Keratinocyte (primary cell): Measurements from ENCODE around the gene UPK3B. TPM values are rescaled to one million over a fixed set of nuclear protein-coding genes. Genes with fewer than 3 reads are reported as not detected.
"Not testable (repeated sequence)": the region's sequence is repeated elsewhere in the genome, so short reads cannot be mapped to it uniquely, and the experiment has no call there.

Experiments used
- DNase-seq: peaks from one replicate; pipeline ENCODE4 v3.0.0-alpha.2; 2011; ENCODE audit warnings: low read depth, missing footprints, low spot score
- FAIRE-seq: peaks from 2 replicates; lab custom pipeline; 2011; peaks lifted over from hg19 to GRCh38; lab: Jason Lieb, UNC
- H2AFZ ChIP-seq: 2 replicates; pipeline ENCODE4 v1.6.0; 2012; ENCODE audit warnings: low read length, control low read depth, inconsistent platforms; ENCODE audit not compliant: control insufficient read depth
- H3K27ac ChIP-seq: 2 replicates; pipeline ENCODE4 v1.5.1; 2011; ENCODE audit warnings: low read length; ENCODE audit not compliant: control insufficient read depth, insufficient read depth
- H3K27me3 ChIP-seq: 3 replicates; pipeline ENCODE4 v1.6.0; 2011; ENCODE audit warnings: low read length; ENCODE audit not compliant: control insufficient read depth, insufficient read depth; ENCODE audit errors: extremely low read depth
- H3K36me3 ChIP-seq, 2 experiments: 2 replicates in 1 of 2; 3 replicates in 1 of 2; pipeline ENCODE4 v1.5.1; 2011; ENCODE audit warnings: low read length in 2 of 2, mild to moderate bottlenecking in 1 of 2; ENCODE audit not compliant: control insufficient read depth in 2 of 2, insufficient read depth in 2 of 2; ENCODE audit errors: extremely low read depth in 1 of 2
- H3K4me1 ChIP-seq: 3 replicates; pipeline ENCODE4 v1.5.1; 2011; ENCODE audit warnings: low read length; ENCODE audit not compliant: control insufficient read depth, insufficient read depth; ENCODE audit errors: extremely low read depth
- H3K4me2 ChIP-seq: 3 replicates; pipeline ENCODE4 v1.6.0; 2011; ENCODE audit warnings: low read depth, low read length; ENCODE audit not compliant: control insufficient read depth, insufficient read depth; ENCODE audit errors: extremely low read depth
- H3K4me3 ChIP-seq, 3 experiments: fragments of 200-600 bp in 1 of 3; sonication (generic) in 1 of 3; 2 replicates in 2 of 3; 3 replicates in 1 of 3; pipeline ENCODE4 v1.5.1; 2011 to 2016; ENCODE audit warnings: low read length in 3 of 3, mild to moderate bottlenecking in 3 of 3, control low read depth in 2 of 3, inconsistent platforms in 1 of 3, low read depth in 1 of 3, mixed read lengths in 1 of 3, mixed run types in 1 of 3, moderate library complexity in 1 of 3; ENCODE audit not compliant: control insufficient read depth in 2 of 3, insufficient read depth in 2 of 3; ENCODE audit errors: extremely low read depth in 1 of 3
- H3K79me2 ChIP-seq: 2 replicates; pipeline ENCODE4 v1.6.0; 2012; ENCODE audit warnings: low read length; ENCODE audit not compliant: control insufficient read depth, insufficient read depth
- H3K9ac ChIP-seq: 3 replicates; pipeline ENCODE4 v1.6.0; 2011; ENCODE audit warnings: low read length; ENCODE audit not compliant: control insufficient read depth, insufficient read depth; ENCODE audit errors: extremely low read depth
- H3K9me1 ChIP-seq: 3 replicates; pipeline ENCODE4 v1.6.0; 2011; ENCODE audit warnings: low read length; ENCODE audit not compliant: control insufficient read depth, insufficient read depth; ENCODE audit errors: extremely low read depth
- H3K9me3 ChIP-seq: 2 replicates; pipeline ENCODE4 v1.5.1; 2012; ENCODE audit warnings: low read depth, low read length; ENCODE audit not compliant: control insufficient read depth
- H4K20me1 ChIP-seq: 3 replicates; pipeline ENCODE4 v1.6.0; 2011; ENCODE audit warnings: low read length; ENCODE audit not compliant: control insufficient read depth, insufficient read depth; ENCODE audit errors: extremely low read depth
- CTCF ChIP-seq, 3 experiments: IDR thresholded peaks in 1 of 3; conservative IDR thresholded peaks in 1 of 3; optimal IDR thresholded peaks in 1 of 3; 2 replicates in 2 of 3; 3 replicates in 1 of 3; pipeline versions ENCODE3 to v1.5.1; 2011; ENCODE audit warnings: low read length in 3 of 3, mild to moderate bottlenecking in 3 of 3, moderate library complexity in 2 of 3, control low read depth in 1 of 3, inconsistent platforms in 1 of 3; ENCODE audit not compliant: insufficient read depth in 2 of 3; ENCODE audit errors: extremely low read depth in 1 of 3
- EZH2 ChIP-seq: IDR thresholded peaks from one replicate; pipeline ENCODE4 v1.6.1; 2012; ENCODE audit warnings: inconsistent platforms, mild to moderate bottlenecking, low read length, moderate library complexity
- dilution Hi-C: fragments of 300-500 bp; cut with MboI; formaldehyde crosslinking; loops from one replicate; pipeline ENCODE4 v1.7.0; 2020; ENCODE audit warnings: low sequenced_read_pairs; ENCODE audit not compliant: extremely low pct_ligation_motif_present
- polyA plus RNA-seq, 5 experiments: library from polyadenylated mRNA; depleted of rRNA in 3 of 5; stranded (reverse) in 3 of 5; stranded (forward) in 1 of 5; unstranded in 1 of 5; fragments of >200 nt; gene quantifications; 1 replicate in 1 of 5; 2 replicates in 3 of 5; 3 replicates in 1 of 5; pipeline versions ENCODE4 v1.2.1 to v1.2.3, GENCODE V29; 2011 to 2012; ENCODE audit warnings: missing spikeins in 2 of 5, low read depth in 1 of 5, low replicate concordance in 1 of 5

Gene UPK3B
- polyA plus RNA-seq, 1 donor (not counting 4 experiments of a cell fraction or from before 2014, with no cell fraction given): 2.6 TPM

- no peaks in the 10 kb centered on the region for H3K9me1 ChIP-seq
- no peak overlapping the region for H3K4me2 ChIP-seq
- no peak for TF ChIP-seq EZH2
- no peak for TF ChIP-seq CTCF (optimal IDR thresholded peaks at IDR 0.05 in 1 of 3, IDR thresholded peaks at IDR 0.05 in 1 of 3, conservative IDR thresholded peaks at IDR 0.05 in 1 of 3; ENCODE audit: extremely low read depth in 1 of 3, insufficient read depth in 2 of 3, low read length in 3 of 3)
- DNase-seq (no peak), FAIRE-seq (no peak)
- no peaks in the 10 kb centered on the region for H3K9me3 ChIP-seq
- H3K79me2 ChIP-seq: no peaks in the 10 kb centered on the region
- H3K9ac ChIP-seq: no peak overlapping the region
- dilution Hi-C loops: no loop called here
- peaks cover 6% of the 10 kb centered on the region for H3K4me1 ChIP-seq
- peaks cover 0 to 3% of the 10 kb centered on the region in 2 experiments for H3K36me3 ChIP-seq
- no peak overlapping the region for H3K4me3 ChIP-seq
- no peak overlapping the region for H3K27ac ChIP-seq
- no peaks in the 10 kb centered on the region for H3K27me3 ChIP-seq
- H4K20me1 ChIP-seq: no peaks in the 10 kb centered on the region
- no peak overlapping the region for H2AFZ ChIP-seq
Measured at GRCh38 chr7:76514926-76515771, 4.8 kb downstream of the UPK3B start.

GRCh38 chr7:76515999-76516443 lies 5.7 kb downstream of the UPK3B start:
- FAIRE-seq (no peak), DNase-seq (no peak)
- dilution Hi-C loops: no loop called here

GRCh38 chr7:76516932-76517331 lies 6.6 kb downstream of the UPK3B start:
- H3K27me3 ChIP-seq, H3K79me2 ChIP-seq: not testable (repeated sequence)

More at GRCh38 chr7:76515999-76516443, 5.7 kb downstream of the UPK3B start:
- Histone ChIP-seq H3K9ac (no peak overlapping the region), H3K9me1 (no peaks in the 10 kb centered on the region), H4K20me1 (no peaks in the 10 kb centered on the region), H3K27me3 (no peaks in the 10 kb centered on the region), H3K9me3 (no peaks in the 10 kb centered on the region), H3K4me2 (no peak overlapping the region), H3K79me2 (no peaks in the 10 kb centered on the region), H3K4me1 (no peaks in the 10 kb centered on the region), H3K27ac (no peak overlapping the region), H3K36me3 (peaks cover 0 to 3% of the 10 kb centered on the region in 2 experiments), H3K4me3 (no peak overlapping the region), H2AFZ (no peak overlapping the region)
- TF ChIP-seq CTCF (optimal IDR thresholded peaks at IDR 0.05 in 1 of 3, IDR thresholded peaks at IDR 0.05 in 1 of 3, conservative IDR thresholded peaks at IDR 0.05 in 1 of 3; ENCODE audit: extremely low read depth in 1 of 3, insufficient read depth in 2 of 3, low read length in 3 of 3) (peak in 1 of 3 experiments; percentile 58), EZH2 (no peak)

More at GRCh38 chr7:76516932-76517331, 6.6 kb downstream of the UPK3B start:
- H3K27ac ChIP-seq, H3K9me1 ChIP-seq, H3K9me3 ChIP-seq, DNase-seq, FAIRE-seq, dilution Hi-C loops, H3K9ac ChIP-seq, H3K36me3 ChIP-seq, H3K4me2 ChIP-seq, H3K4me1 ChIP-seq, H4K20me1 ChIP-seq, H2AFZ ChIP-seq, H3K4me3 ChIP-seq: not testable (repeated sequence)
